GM19463 (cell line): ENCODE results near the gene PKP4.

Experiments used
- ATAC-seq: cut with Tn5 transposase; IDR thresholded peaks from one replicate; pipeline ENCODE4 v1.9.1; 2021; ENCODE audit warnings: mild to moderate bottlenecking, moderate library complexity; ENCODE audit not compliant: unreplicated experiment

Gene PKP4

GRCh38 chr2:158539176-158540005, 82.6 kb downstream of the PKP4 start:
- ATAC-seq, result no peak

GRCh38 chr2:158542577-158542976, 85.8 kb downstream of the PKP4 start:
- ATAC-seq, result no peak

GRCh38 chr2:158543957-158544356, 87.2 kb downstream of the PKP4 start:
- no peak for ATAC-seq

- ATAC-seq, result no peak
Observed at GRCh38 chr2:158544998-158545397, 88.2 kb downstream of the PKP4 start.

- ATAC-seq, result peak; percentile 52
Observed at GRCh38 chr2:158546412-158547144, 89.8 kb downstream of the PKP4 start.

GRCh38 chr2:158553257-158553656, 96.5 kb downstream of the PKP4 start:
- no peak for ATAC-seq

GRCh38 chr2:158554996-158555395, 98.2 kb downstream of the PKP4 start:
- ATAC-seq, result no peak

- ATAC-seq, result no peak
Observed at GRCh38 chr2:158556124-158556523, 99.4 kb downstream of the PKP4 start.

- ATAC-seq, result no peak
Observed at GRCh38 chr2:158557752-158558151, 101.0 kb downstream of the PKP4 start.

- no peak for ATAC-seq
Observed at GRCh38 chr2:158559252-158559651, 102.5 kb downstream of the PKP4 start.

- ATAC-seq, result no peak
Observed at GRCh38 chr2:158560259-158560658, 103.5 kb downstream of the PKP4 start.

- ATAC-seq, result no peak
Observed at GRCh38 chr2:158561054-158561453, 104.3 kb downstream of the PKP4 start.

GRCh38 chr2:158567208-158567607, 110.5 kb downstream of the PKP4 start:
- ATAC-seq, result no peak

- no peak for ATAC-seq
Observed at GRCh38 chr2:158569284-158569683, 112.5 kb downstream of the PKP4 start.

- no peak for ATAC-seq
Observed at GRCh38 chr2:158570869-158571268, 114.1 kb downstream of the PKP4 start.

GRCh38 chr2:158573739-158574138, 117.0 kb downstream of the PKP4 start:
- ATAC-seq, result no peak

- ATAC-seq, result no peak
Observed at GRCh38 chr2:158575051-158575635, 118.4 kb downstream of the PKP4 start.

GRCh38 chr2:158577141-158577540, 120.4 kb downstream of the PKP4 start:
- ATAC-seq, result no peak

- peak; percentile 93 for ATAC-seq
Observed at GRCh38 chr2:158578703-158579330, 122.1 kb downstream of the PKP4 start.

GRCh38 chr2:158579928-158580327, 123.2 kb downstream of the PKP4 start:
- ATAC-seq, result no peak

- ATAC-seq, result no peak
Observed at GRCh38 chr2:158580760-158581159, 124.0 kb downstream of the PKP4 start.
